ENCODE measurements around the gene LANCL3.

DNA sequence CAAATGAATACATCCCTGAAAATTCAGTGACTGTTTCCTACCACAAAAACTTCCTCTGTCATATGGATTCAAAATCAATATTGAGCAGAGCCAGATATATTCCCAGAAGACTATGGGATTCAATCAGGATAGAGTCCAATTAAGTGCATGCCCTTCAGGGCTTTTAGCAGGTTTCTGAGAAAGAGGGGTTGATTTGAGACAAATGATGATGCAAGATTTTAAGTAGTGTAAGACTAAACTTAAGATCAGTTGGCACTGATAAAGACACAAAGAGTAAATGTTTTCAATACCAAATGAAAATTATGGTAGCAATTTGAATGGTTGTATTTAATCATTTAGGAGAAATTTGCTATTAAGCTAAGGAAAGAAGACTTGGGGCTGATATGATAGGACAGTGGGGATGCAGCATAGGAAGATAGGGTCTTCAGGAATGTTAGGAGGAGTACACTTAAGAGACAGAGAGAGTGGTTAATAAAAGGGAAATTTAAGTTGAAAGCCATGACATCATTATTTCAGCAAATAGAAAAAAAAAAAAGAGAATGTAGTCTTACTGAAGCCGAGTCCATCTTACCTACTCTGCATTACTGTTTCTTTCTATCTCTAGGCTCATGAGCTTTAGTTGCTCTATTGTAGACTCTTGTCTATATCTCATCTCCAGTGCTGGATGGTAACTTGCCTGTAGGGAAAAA is 82.1 kb downstream of the LANCL3 start:
- TF ChIP-seq POLR2AphosphoS5 (IDR thresholded peaks at IDR 0.05) (no peak), POLR2A (IDR thresholded peaks at IDR 0.05) (no peak)
- TF ChIP-seq, protein P1, sequence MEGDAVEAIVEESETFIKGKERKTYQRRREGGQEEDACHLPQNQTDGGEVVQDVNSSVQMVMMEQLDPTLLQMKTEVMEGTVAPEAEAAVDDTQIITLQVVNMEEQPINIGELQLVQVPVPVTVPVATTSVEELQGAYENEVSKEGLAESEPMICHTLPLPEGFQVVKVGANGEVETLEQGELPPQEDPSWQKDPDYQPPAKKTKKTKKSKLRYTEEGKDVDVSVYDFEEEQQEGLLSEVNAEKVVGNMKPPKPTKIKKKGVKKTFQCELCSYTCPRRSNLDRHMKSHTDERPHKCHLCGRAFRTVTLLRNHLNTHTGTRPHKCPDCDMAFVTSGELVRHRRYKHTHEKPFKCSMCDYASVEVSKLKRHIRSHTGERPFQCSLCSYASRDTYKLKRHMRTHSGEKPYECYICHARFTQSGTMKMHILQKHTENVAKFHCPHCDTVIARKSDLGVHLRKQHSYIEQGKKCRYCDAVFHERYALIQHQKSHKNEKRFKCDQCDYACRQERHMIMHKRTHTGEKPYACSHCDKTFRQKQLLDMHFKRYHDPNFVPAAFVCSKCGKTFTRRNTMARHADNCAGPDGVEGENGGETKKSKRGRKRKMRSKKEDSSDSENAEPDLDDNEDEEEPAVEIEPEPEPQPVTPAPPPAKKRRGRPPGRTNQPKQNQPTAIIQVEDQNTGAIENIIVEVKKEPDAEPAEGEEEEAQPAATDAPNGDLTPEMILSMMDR (IDR thresholded peaks at IDR 0.05) = no peak

Data from suprapubic skin (tissue), 4 donors.